Chondrocyte (in vitro differentiated cells): ENCODE results near the gene PADI2. TPM values are rescaled to one million over a fixed set of nuclear protein-coding genes. Genes with fewer than 3 reads are reported as not detected.

Experiments used
- DNase-seq: peaks from one replicate; pipeline ENCODE4 v3.0.0; 2021; ENCODE audit warnings: mixed read lengths, low spot score
- H3K27ac Mint-ChIP-seq: one replicate; pipeline ENCODE4 v1.8.0; 2021; ENCODE audit warnings: mild to moderate bottlenecking, moderate library complexity, mixed read lengths; ENCODE audit not compliant: unreplicated experiment
- H3K27me3 Mint-ChIP-seq: 2 replicates; pipeline ENCODE4 v1.8.0; 2021; ENCODE audit warnings: low read depth, mixed read lengths
- H3K36me3 Mint-ChIP-seq: 2 replicates; pipeline ENCODE4 v1.8.0; 2021; ENCODE audit warnings: low read depth, mixed read lengths
- H3K4me1 Mint-ChIP-seq: 2 replicates; pipeline ENCODE4 v1.8.0; 2021; ENCODE audit warnings: low read depth, mild to moderate bottlenecking, mixed read lengths
- H3K4me3 Mint-ChIP-seq: one replicate; pipeline ENCODE4 v1.8.0; 2021; ENCODE audit warnings: mild to moderate bottlenecking, moderate library complexity, mixed read lengths; ENCODE audit not compliant: unreplicated experiment
- H3K9me3 Mint-ChIP-seq: 2 replicates; pipeline ENCODE4 v1.8.0; 2021; ENCODE audit warnings: low read depth, mixed read lengths
- total RNA-seq: library from RNA; stranded (reverse); gene quantifications from 3 replicates; pipeline ENCODE4 v1.2.1, GENCODE V29; 2021
- TF ChIP-seq, protein P1 (sequence below): fragments of 200-600 bp; sonication (generic); IDR thresholded peaks from 2 replicates; pipeline ENCODE4 v1.5.0; 2021; ENCODE audit warnings: antibody characterized with exemption, mild to moderate bottlenecking, moderate library complexity

PADI2 gene
- total RNA-seq, 1 donor from 2014 or later, result 74.9 TPM

DNA sequence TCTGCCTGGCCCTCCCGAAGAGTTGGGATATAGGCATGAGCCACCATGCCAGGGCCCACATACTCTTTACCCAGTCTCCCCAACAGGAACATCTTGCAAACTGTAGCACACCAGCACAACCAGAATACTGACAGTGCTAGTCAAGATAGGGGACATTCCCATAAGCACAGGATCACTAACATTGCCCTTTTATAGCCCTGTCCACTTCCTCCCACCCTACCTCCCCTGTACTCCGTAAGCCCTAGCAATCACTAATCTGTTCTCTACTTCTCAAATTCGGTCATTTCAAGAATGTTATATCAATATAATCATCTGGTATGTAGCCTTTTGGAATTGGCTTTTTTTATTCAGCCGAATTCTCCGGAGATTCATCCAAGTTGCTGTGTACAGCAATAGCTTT lies 71.3 kb downstream of the PADI2 start:
- H3K27ac Mint-ChIP-seq, result no peak overlapping the region
- H3K9me3 Mint-ChIP-seq, result no peaks in the 10 kb centered on the region
- DNase-seq, result no peak
- TF ChIP-seq, protein P1, sequence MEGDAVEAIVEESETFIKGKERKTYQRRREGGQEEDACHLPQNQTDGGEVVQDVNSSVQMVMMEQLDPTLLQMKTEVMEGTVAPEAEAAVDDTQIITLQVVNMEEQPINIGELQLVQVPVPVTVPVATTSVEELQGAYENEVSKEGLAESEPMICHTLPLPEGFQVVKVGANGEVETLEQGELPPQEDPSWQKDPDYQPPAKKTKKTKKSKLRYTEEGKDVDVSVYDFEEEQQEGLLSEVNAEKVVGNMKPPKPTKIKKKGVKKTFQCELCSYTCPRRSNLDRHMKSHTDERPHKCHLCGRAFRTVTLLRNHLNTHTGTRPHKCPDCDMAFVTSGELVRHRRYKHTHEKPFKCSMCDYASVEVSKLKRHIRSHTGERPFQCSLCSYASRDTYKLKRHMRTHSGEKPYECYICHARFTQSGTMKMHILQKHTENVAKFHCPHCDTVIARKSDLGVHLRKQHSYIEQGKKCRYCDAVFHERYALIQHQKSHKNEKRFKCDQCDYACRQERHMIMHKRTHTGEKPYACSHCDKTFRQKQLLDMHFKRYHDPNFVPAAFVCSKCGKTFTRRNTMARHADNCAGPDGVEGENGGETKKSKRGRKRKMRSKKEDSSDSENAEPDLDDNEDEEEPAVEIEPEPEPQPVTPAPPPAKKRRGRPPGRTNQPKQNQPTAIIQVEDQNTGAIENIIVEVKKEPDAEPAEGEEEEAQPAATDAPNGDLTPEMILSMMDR, result no peak
- H3K4me3 Mint-ChIP-seq, result no peak overlapping the region
- H3K27me3 Mint-ChIP-seq, result no peaks in the 10 kb centered on the region
- peaks cover 8% of the 10 kb centered on the region for H3K36me3 Mint-ChIP-seq
- peaks cover 19% of the 10 kb centered on the region for H3K4me1 Mint-ChIP-seq

DNA sequence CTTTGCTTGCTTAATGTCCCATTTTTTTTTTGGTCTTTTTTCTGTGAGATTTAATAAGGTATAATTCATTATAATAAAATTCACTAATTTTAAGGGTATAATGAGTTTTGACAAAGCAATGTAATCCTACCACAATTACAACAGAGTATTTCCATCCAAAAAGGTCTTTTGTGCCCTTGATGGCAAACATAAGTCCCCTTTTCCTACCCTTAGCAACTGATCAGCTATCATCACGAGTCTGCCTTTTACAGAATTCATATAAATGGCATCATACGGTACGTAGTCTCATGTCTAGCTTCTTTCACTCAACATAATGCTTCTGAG lies 73.0 kb downstream of the PADI2 start:
- Mint-ChIP-seq H3K4me1 (peaks cover 9% of the 10 kb centered on the region), H3K27ac (no peak overlapping the region), H3K36me3 (peaks cover 14% of the 10 kb centered on the region), H3K4me3 (no peak overlapping the region), H3K9me3 (no peaks in the 10 kb centered on the region), H3K27me3 (no peaks in the 10 kb centered on the region)
- no peak for DNase-seq
- TF ChIP-seq, protein P1, result peak; percentile 56

DNA sequence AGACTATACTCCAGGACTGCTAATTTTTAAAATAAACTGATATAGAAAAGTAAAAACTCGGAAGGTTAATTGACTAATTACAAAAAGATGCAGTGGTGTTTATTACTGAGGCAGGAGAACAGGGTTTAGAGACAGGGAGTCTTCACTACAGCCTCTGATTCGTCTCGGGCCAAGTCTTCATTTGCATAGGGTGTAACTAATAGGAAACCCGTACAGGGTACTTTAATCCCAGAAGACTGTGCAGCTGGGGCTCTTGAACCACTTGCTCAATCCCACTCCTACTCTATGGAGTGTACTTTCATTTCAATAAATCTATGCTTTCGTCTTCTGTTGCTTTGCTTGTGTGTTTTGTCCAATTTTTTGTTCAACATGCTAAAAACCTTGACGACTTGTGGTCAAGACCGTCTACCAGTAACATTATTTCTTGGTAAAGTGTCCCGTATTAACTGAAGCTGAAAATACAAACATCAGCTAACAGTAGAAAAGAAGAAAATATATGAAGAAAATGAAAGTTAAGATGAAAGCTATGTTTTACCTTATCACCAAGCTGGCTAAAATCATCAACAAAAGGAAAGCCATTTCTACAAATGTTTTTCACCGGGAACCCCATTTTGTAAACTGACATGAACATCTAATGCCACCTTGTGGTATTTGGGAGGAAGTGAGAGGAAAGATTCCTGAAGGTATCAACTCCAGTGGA lies 73.5 kb downstream of the PADI2 start:
- Mint-ChIP-seq H3K27me3 (no peaks in the 10 kb centered on the region), H3K4me3 (no peak overlapping the region), H3K9me3 (no peaks in the 10 kb centered on the region), H3K27ac (no peak overlapping the region), H3K36me3 (peaks cover 13% of the 10 kb centered on the region), H3K4me1 (peaks cover 7% of the 10 kb centered on the region)
- TF ChIP-seq, protein P1, result peak; percentile 93
- DNase-seq, result no peak

DNA sequence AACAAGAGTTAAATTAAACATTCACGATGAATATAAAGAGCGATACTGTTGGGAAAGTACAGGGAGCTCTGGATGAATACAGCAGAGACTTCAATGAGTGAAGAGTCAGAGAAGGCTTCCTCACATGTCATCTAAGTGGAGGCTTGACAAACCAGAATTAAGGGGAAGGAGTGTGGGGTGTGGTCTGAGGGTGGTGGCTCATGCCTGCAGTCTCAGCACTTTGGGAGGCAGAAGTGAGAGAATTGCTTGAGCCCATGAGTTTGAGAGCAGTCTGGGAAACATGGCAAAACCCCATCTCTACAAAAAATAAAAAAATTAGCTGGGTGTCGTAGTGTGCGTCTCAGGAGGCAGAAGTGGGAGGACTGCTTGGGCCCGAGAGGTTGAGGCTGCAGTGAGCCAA lies 74.1 kb downstream of the PADI2 start:
- Mint-ChIP-seq H3K27me3 (no peaks in the 10 kb centered on the region), H3K4me3 (no peak overlapping the region), H3K36me3 (peaks cover 15% of the 10 kb centered on the region), H3K9me3 (no peaks in the 10 kb centered on the region), H3K4me1 (peaks cover 7% of the 10 kb centered on the region), H3K27ac (no peak overlapping the region)
- DNase-seq, result no peak
- TF ChIP-seq, protein P1, result no peak

DNA sequence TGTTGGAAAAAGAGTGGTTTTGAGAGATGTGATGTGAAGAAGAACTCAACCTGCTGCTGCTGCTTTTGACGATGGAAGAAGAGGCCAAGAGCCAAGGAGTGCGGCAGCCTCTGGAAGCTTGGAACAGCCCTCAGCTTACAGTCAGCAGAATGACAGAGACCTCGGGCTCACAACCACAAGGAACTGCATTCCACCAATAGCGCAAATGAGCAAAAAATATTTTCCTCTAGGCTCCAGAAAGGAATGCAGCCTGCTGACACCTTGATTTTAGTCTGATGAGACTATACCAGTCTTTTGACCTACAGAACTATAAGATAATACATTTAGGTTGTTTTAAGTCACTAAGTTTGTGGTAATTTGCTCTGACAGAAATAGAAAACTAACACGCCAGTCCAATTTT lies 75.6 kb downstream of the PADI2 start:
- TF ChIP-seq, protein P1, result no peak
- H3K4me1 Mint-ChIP-seq, result peaks cover 7% of the 10 kb centered on the region
- H3K27me3 Mint-ChIP-seq, result no peaks in the 10 kb centered on the region
- no peak overlapping the region for H3K27ac Mint-ChIP-seq
- no peak for DNase-seq
- H3K36me3 Mint-ChIP-seq, result peaks cover 18% of the 10 kb centered on the region
- H3K4me3 Mint-ChIP-seq, result no peak overlapping the region
- no peaks in the 10 kb centered on the region for H3K9me3 Mint-ChIP-seq
